Stimulated activated CD4-positive, alpha-beta T cell treated with anti-CD3 and anti-CD28 coated beads, Interleukin-15, amount 100 ng/mL, for 24 hours (primary cell): Measurements from ENCODE around the gene SHOX.
"Not testable (repeated sequence)": the region's sequence is repeated elsewhere in the genome, so short reads cannot be mapped to it uniquely, and the experiment has no call there.

Experiments
- DNase-seq: peaks from one replicate; pipeline ENCODE4 v3.0.0-alpha.2; 2020

SHOX gene

GRCh38 chrX:638482-639131 is 8.0 kb downstream of the SHOX start:
- no peak for DNase-seq

GRCh38 chrX:639151-639550 is 8.6 kb downstream of the SHOX start:
- no peak for DNase-seq

GRCh38 chrX:640641-641040 is 10.1 kb downstream of the SHOX start:
- DNase-seq: no peak

- no peak for DNase-seq
Observed at GRCh38 chrX:641671-642435, 11.3 kb downstream of the SHOX start.

GRCh38 chrX:642436-643240 is 12.0 kb downstream of the SHOX start:
- no peak for DNase-seq

GRCh38 chrX:643241-643595 is 12.6 kb downstream of the SHOX start:
- DNase-seq: no peak

- DNase-seq: no peak
Observed at GRCh38 chrX:643911-644303, 13.3 kb downstream of the SHOX start.

GRCh38 chrX:644304-645281 is 14.0 kb downstream of the SHOX start:
- no peak for DNase-seq

GRCh38 chrX:646228-646495 is 15.6 kb downstream of the SHOX start:
- DNase-seq: no peak

GRCh38 chrX:646796-647195 is 16.2 kb downstream of the SHOX start:
- no peak for DNase-seq

GRCh38 chrX:649166-649565 is 18.6 kb downstream of the SHOX start:
- DNase-seq: no peak

GRCh38 chrX:650324-650723 is 19.7 kb downstream of the SHOX start:
- DNase-seq: no peak

- DNase-seq: no peak
Observed at GRCh38 chrX:650811-651210, 20.2 kb downstream of the SHOX start.

GRCh38 chrX:651922-652321 is 21.3 kb downstream of the SHOX start:
- not testable (repeated sequence) for DNase-seq

- no peak for DNase-seq
Observed at GRCh38 chrX:652341-652741, 21.8 kb downstream of the SHOX start.

GRCh38 chrX:653306-653705 is 22.7 kb downstream of the SHOX start:
- no peak for DNase-seq

- DNase-seq: no peak
Observed at GRCh38 chrX:661154-661553, 30.6 kb downstream of the SHOX start.

GRCh38 chrX:662126-662525 is 31.5 kb downstream of the SHOX start:
- DNase-seq: no peak

GRCh38 chrX:663841-664240 is 33.2 kb downstream of the SHOX start:
- no peak for DNase-seq

- no peak for DNase-seq
Observed at GRCh38 chrX:666762-667720, 36.5 kb downstream of the SHOX start.

- no peak for DNase-seq
Observed at GRCh38 chrX:670645-671044, 40.1 kb downstream of the SHOX start.

GRCh38 chrX:672931-673330 is 42.3 kb downstream of the SHOX start:
- DNase-seq: no peak
